Transverse colon (tissue), 3 donors: ENCODE results near the gene GABPA.

ENCODE experiments used
- CTCF ChIP-seq, 5 experiments: fragments of 200-600 bp in 3 of 5; fragments of 450-650 bp in 2 of 5; sonication (generic) in 3 of 5; IDR thresholded peaks; 1 replicate in 2 of 5; 2 replicates in 3 of 5; pipeline ENCODE4 v1.5.1; 2016 to 2017; ENCODE audit warnings: antibody characterized with exemption in 5 of 5, inconsistent platforms in 3 of 5, mild to moderate bottlenecking in 2 of 5, moderate library complexity in 1 of 5
- EP300 ChIP-seq: sonication (generic); formaldehyde crosslinking; IDR thresholded peaks from one replicate; pipeline ENCODE4 v1.6.1; 2017; ENCODE audit warnings: antibody characterized with exemption, low read depth
- POLR2A ChIP-seq: fragments of 450-650 bp; IDR thresholded peaks from one replicate; pipeline ENCODE4 v1.6.1; 2016; ENCODE audit warnings: antibody characterized with exemption, mild to moderate bottlenecking, moderate library complexity

- TF ChIP-seq CTCF (IDR thresholded peaks at IDR 0.05) (no peak), POLR2A (no peak), EP300 (no peak)
These were observed 56.5 kb downstream of the GABPA start for GRCh38 chr21:25791319-25791718.
